ENCODE data around the gene SLMAP.
A peak's percentile ranks its signal among the peaks of the same experiment; 100 is the strongest.

Gene SLMAP

GRCh38 chr3:57948781-57949242, 192.7 kb downstream of the SLMAP start:
- no peak for DNase-seq (ENCODE audit: low read depth, low spot score)
- no peak for TF ChIP-seq CTCF (IDR thresholded peaks at IDR 0.05; ENCODE audit: insufficient read depth, low read length, missing control alignments)
- ChIA-PET CTCF (interaction anchor here (0.7 to 1.2 kb wide), 5 partner anchors 14 to 229 kb away, joined by 3 to 4 read pairs (median 3); no protein-coding TSS in a partner anchor), POLR2A (no interaction called here)
- H3K4me3 ChIP-seq (ENCODE audit: low read depth, low read length) = no peak overlapping the region

- no peak for DNase-seq (ENCODE audit: low read depth, low spot score)
- POLR2A ChIA-PET = no interaction called here
- CTCF ChIA-PET = interaction anchor here (0.8 to 1.6 kb wide), 4 partner anchors 8 to 170 kb away, joined by 3 to 4 read pairs (median 4); no protein-coding TSS in a partner anchor
- TF ChIP-seq CTCF (IDR thresholded peaks at IDR 0.05; ENCODE audit: insufficient read depth, low read length, missing control alignments) = no peak
- no peak overlapping the region for H3K4me3 ChIP-seq (ENCODE audit: low read depth, low read length)
These were observed 193.2 kb downstream of the SLMAP start for GRCh38 chr3:57949344-57949743.

- peak; percentile 25 for TF ChIP-seq CTCF (IDR thresholded peaks at IDR 0.05; ENCODE audit: insufficient read depth, low read length, missing control alignments)
- H3K4me3 ChIP-seq (ENCODE audit: low read depth, low read length) = no peak overlapping the region
- CTCF ChIA-PET = interaction anchor here (0.8 to 1.6 kb wide), 3 partner anchors 9 to 169 kb away, joined by 3 to 4 read pairs (median 4); no protein-coding TSS in a partner anchor
- POLR2A ChIA-PET = no interaction called here
- DNase-seq (ENCODE audit: low read depth, low spot score) = no peak
These were observed 193.9 kb downstream of the SLMAP start for GRCh38 chr3:57949785-57950615.

- no peak overlapping the region for H3K4me3 ChIP-seq (ENCODE audit: low read depth, low read length)
- POLR2A ChIA-PET = interaction anchor here (0.6 to 1.4 kb wide), 3 partner anchors 18 to 304 kb away, joined by 3 to 5 read pairs (median 5); no protein-coding TSS in a partner anchor
- no peak for TF ChIP-seq CTCF (IDR thresholded peaks at IDR 0.05; ENCODE audit: insufficient read depth, low read length, missing control alignments)
- DNase-seq (ENCODE audit: low read depth, low spot score) = no peak
- CTCF ChIA-PET = interaction anchor here (1.2 to 1.6 kb wide), 2 partner anchors 10 to 56 kb away, joined by 4 to 5 read pairs; no protein-coding TSS in a partner anchor
These were observed 195.2 kb downstream of the SLMAP start for GRCh38 chr3:57951066-57951882.

- ChIA-PET POLR2A (interaction anchor here (0.6 to 1.4 kb wide), 2 partner anchors 18 to 303 kb away, joined by 5 read pairs; no protein-coding TSS in a partner anchor), CTCF (interaction anchor here (1.1 to 1.3 kb wide), 3 partner anchors 13 to 55 kb away, joined by 3 to 5 read pairs (median 3); no protein-coding TSS in a partner anchor)
- DNase-seq (ENCODE audit: low read depth, low spot score) = peak; percentile 88
- no peak for TF ChIP-seq CTCF (IDR thresholded peaks at IDR 0.05; ENCODE audit: insufficient read depth, low read length, missing control alignments)
- no peak overlapping the region for H3K4me3 ChIP-seq (ENCODE audit: low read depth, low read length)
These were observed 196.1 kb downstream of the SLMAP start for GRCh38 chr3:57952208-57952631.
